HepG2 (cell line): ENCODE measurements around the gene CSNK1D. TPM values are rescaled to one million over a fixed set of nuclear protein-coding genes. Genes with fewer than 3 reads are reported as not detected.

Experiments used
- AKAP8 ChIP-seq: sonication (generic); formaldehyde crosslinking; IDR thresholded peaks from 2 replicates; pipeline ENCODE4 v1.5.1; 2020; ENCODE audit warnings: mild to moderate bottlenecking, missing genetic modification reagents
- ATF3 ChIP-seq: sonication (generic); formaldehyde crosslinking; IDR thresholded peaks from 2 replicates; pipeline ENCODE4 v1.4.0; 2020; ENCODE audit warnings: missing genetic modification reagents
- CEBPB ChIP-seq: IDR thresholded peaks from 2 replicates; pipeline ENCODE4 v1.6.1; 2011; ENCODE audit warnings: low read depth, low read length, improper control_type of control experiment, borderline replicate concordance
- DNMT3B ChIP-seq: conservative IDR thresholded peaks from 2 replicates; pipeline ENCODE4 v1.6.1; 2016; ENCODE audit warnings: missing biosample characterization, control low read depth
- GABPA ChIP-seq, 2 experiments: IDR thresholded peaks; 2 replicates each; pipeline ENCODE4 v1.6.1; 2011 to 2016; ENCODE audit warnings: low read depth in 2 of 2, low read length in 1 of 2, missing biosample characterization in 1 of 2, missing genetic modification characterization in 1 of 2
- ISX ChIP-seq: sonication (generic); formaldehyde crosslinking; conservative IDR thresholded peaks from 2 replicates; pipeline ENCODE4 v1.5.0; 2020; ENCODE audit warnings: missing genetic modification reagents
- KDM1A ChIP-seq: IDR thresholded peaks from 2 replicates; pipeline ENCODE4 v1.6.1; 2016; ENCODE audit warnings: missing compliant biosample characterization
- KIAA2018 ChIP-seq: sonication (generic); formaldehyde crosslinking; IDR thresholded peaks from 2 replicates; pipeline ENCODE4 v1.5.0; 2020; ENCODE audit warnings: mild to moderate bottlenecking, missing genetic modification reagents, borderline replicate concordance
- NONO ChIP-seq, 2 experiments: fragments of 450-650 bp in 1 of 2; sonication (generic) in 1 of 2; formaldehyde crosslinking in 1 of 2; IDR thresholded peaks in 1 of 2; conservative IDR thresholded peaks in 1 of 2; 2 replicates each; pipeline versions ENCODE4 v1.6.1 to v1.8.0; 2017 to 2022; ENCODE audit warnings: mild to moderate bottlenecking in 1 of 2, missing genetic modification reagents in 1 of 2, moderate library complexity in 1 of 2
- NPAS2 ChIP-seq: sonication (generic); formaldehyde crosslinking; IDR thresholded peaks from 2 replicates; pipeline ENCODE4 v1.8.0; 2022; ENCODE audit warnings: mild to moderate bottlenecking, missing genetic modification reagents, borderline replicate concordance
- PBX2 ChIP-seq: IDR thresholded peaks from 2 replicates; pipeline ENCODE4 v1.6.1; 2016; ENCODE audit warnings: control low read depth
- RCOR2 ChIP-seq: IDR thresholded peaks from 2 replicates; pipeline ENCODE4 v1.6.1; 2016; ENCODE audit warnings: missing biosample characterization, missing genetic modification reagents
- TBP ChIP-seq: sonication (generic); formaldehyde crosslinking; IDR thresholded peaks from 2 replicates; pipeline ENCODE4 v1.5.0; 2020; ENCODE audit warnings: missing genetic modification reagents
- TBX3 ChIP-seq: fragments of 450-650 bp; IDR thresholded peaks from 2 replicates; pipeline ENCODE4 v1.6.1; 2017; ENCODE audit warnings: antibody characterized with exemption, mild to moderate bottlenecking, inconsistent platforms, borderline replicate concordance
- ZMAT3 ChIP-seq: sonication (generic); formaldehyde crosslinking; conservative IDR thresholded peaks from 2 replicates; pipeline ENCODE4 v1.7.0; 2021; ENCODE audit warnings: missing genetic modification reagents
- ZNF431 ChIP-seq: sonication (generic); formaldehyde crosslinking; IDR thresholded peaks from 2 replicates; pipeline ENCODE4 v1.9.0; 2022; ENCODE audit warnings: missing genetic modification reagents, low read depth, mild to moderate bottlenecking, borderline replicate concordance
- ZNF781 ChIP-seq: sonication (generic); formaldehyde crosslinking; IDR thresholded peaks from 2 replicates; pipeline ENCODE4 v1.5.1; 2020; ENCODE audit warnings: borderline replicate concordance, mild to moderate bottlenecking, missing genetic modification reagents; ENCODE audit errors: not compliant biosample characterization
- ZNF788 ChIP-seq: sonication (generic); formaldehyde crosslinking; IDR thresholded peaks from 2 replicates; pipeline ENCODE4 v1.5.0; 2020; ENCODE audit warnings: mild to moderate bottlenecking, missing genetic modification reagents, borderline replicate concordance
- polyA plus RNA-seq, 8 experiments: library from polyadenylated mRNA; depleted of rRNA in 3 of 8; stranded (reverse) in 7 of 8; unstranded in 1 of 8; fragments of >200 nt; fragmentation: Illumina TruSeq in 4 of 8; extraction: Trizol in 4 of 8; gene quantifications; 2 replicates each; pipeline versions ENCODE4 v1.2.1 to v1.2.3, GENCODE V29; 2011 to 2016; ENCODE audit warnings: low read depth in 4 of 8, missing spikeins in 1 of 8, mixed read lengths in 1 of 8; ENCODE audit not compliant: insufficient read depth in 1 of 8
- total RNA-seq, 5 experiments: library from RNA; depleted of rRNA; stranded (reverse); fragments of >200 nt; fragmentation: Illumina TruSeq; extraction: Trizol; gene quantifications; 2 replicates each; pipeline ENCODE4 v1.2.3, GENCODE V29; 2016; ENCODE audit warnings: low read depth in 1 of 5

CSNK1D gene
- total and polyA plus RNA-seq, 2 of the 13 experiments (the other 11 are each of a cell fraction or from before 2014, with no cell fraction given) = 31.5 to 128 TPM

GRCh38 chr17:82287868-82288801 is 14.6 kb upstream of the CSNK1D start (continued):
- no peak for TF ChIP-seq NONO (IDR thresholded peaks at IDR 0.05)
- TF ChIP-seq NONO (CRISPR knock-in tag; conservative IDR thresholded peaks at IDR 0.05) = peak; percentile 97
- TF ChIP-seq TBP (CRISPR knock-in tag) = no peak
- TF ChIP-seq ATF3 = no peak
- peak; percentile 96 for TF ChIP-seq ZNF788 (CRISPR knock-in tag)
- peak; percentile 83; the same call in 1 of the 2 replicates for TF ChIP-seq KDM1A (CRISPR knock-in tag)
- no peak for TF ChIP-seq GABPA (IDR thresholded peaks at IDR 0.05; ENCODE audit: low read depth, low read length)
- TF ChIP-seq GABPA (CRISPR knock-in tag; IDR thresholded peaks at IDR 0.05; ENCODE audit: low read depth) = peak; percentile 71
- no peak for TF ChIP-seq CEBPB
- no peak for TF ChIP-seq ISX (CRISPR knock-in tag)
- TF ChIP-seq ZNF431 (CRISPR knock-in tag) = peak; percentile 46; the same call in 1 of the 2 replicates
- TF ChIP-seq DNMT3B = peak; percentile 98
- TF ChIP-seq NPAS2 (CRISPR knock-in tag) = peak; percentile 99
- TF ChIP-seq ZMAT3 (CRISPR knock-in tag) = peak; percentile 96; the same call in 1 of the 2 replicates
- peak; percentile 43 for TF ChIP-seq ZNF781 (CRISPR knock-in tag)
- no peak for TF ChIP-seq KIAA2018 (CRISPR knock-in tag)
- TF ChIP-seq TBX3 = peak; percentile 73; the same call in 1 of the 2 replicates
- no peak for TF ChIP-seq PBX2 (CRISPR knock-in tag)
- TF ChIP-seq AKAP8 (CRISPR knock-in tag) = 0 out of 2 replicates have a peak, but pooled peaks have one; percentile 66
- TF ChIP-seq RCOR2 (CRISPR knock-in tag) = peak; percentile 91
